ENCODE data around the gene TMTC3. TPM values are rescaled to one million over a fixed set of nuclear protein-coding genes. Genes with fewer than 3 reads are reported as not detected.

The TMTC3 gene
- total and polyA plus RNA-seq, 4 donors = 3.0 to 28.2 (median 6.3) TPM

GRCh38 chr12:88228720-88229119 lies 86.6 kb downstream of the TMTC3 start (continued):
- TF ChIP-seq MAX (IDR thresholded peaks at IDR 0.05) (no peak), NR2F2 (IDR thresholded peaks at IDR 0.05) (no peak), TAF1 (conservative IDR thresholded peaks at IDR 0.05) (no peak)

- no peak for DNase-seq (ENCODE audit: low spot score)
- TF ChIP-seq SP1 (IDR thresholded peaks at IDR 0.05) = no peak
- no peak for TF ChIP-seq CTCF (IDR thresholded peaks at IDR 0.05; ENCODE audit: low read depth, low read length, missing input control)
- TF ChIP-seq FOXA2 (IDR thresholded peaks at IDR 0.05) = no peak
- TF ChIP-seq ZBTB33 (IDR thresholded peaks at IDR 0.05) = no peak
- TF ChIP-seq HNF4A (conservative IDR thresholded peaks at IDR 0.05) = no peak
- no peak for TF ChIP-seq REST (IDR thresholded peaks at IDR 0.05)
- no peak for TF ChIP-seq TAF1 (conservative IDR thresholded peaks at IDR 0.05)
- no peak for TF ChIP-seq RAD21 (IDR thresholded peaks at IDR 0.05)
- TF ChIP-seq ATF3 (IDR thresholded peaks at IDR 0.05) = no peak
- no peak for TF ChIP-seq MAX (IDR thresholded peaks at IDR 0.05)
- no peak for TF ChIP-seq RXRA (IDR thresholded peaks at IDR 0.05)
- TF ChIP-seq JUND (IDR thresholded peaks at IDR 0.05) = no peak
- TF ChIP-seq FOXA1 (IDR thresholded peaks at IDR 0.05) = no peak
- no peak for TF ChIP-seq GABPA (IDR thresholded peaks at IDR 0.05 in 1 of 2, conservative IDR thresholded peaks at IDR 0.05 in 1 of 2)
- TF ChIP-seq YY1 (IDR thresholded peaks at IDR 0.05) = no peak
- no peak for TF ChIP-seq NR2F2 (IDR thresholded peaks at IDR 0.05)
- TF ChIP-seq EGR1 (IDR thresholded peaks at IDR 0.05; ENCODE audit: low read depth in 2 of 2) = no peak
- no peak for TF ChIP-seq HNF4G (IDR thresholded peaks at IDR 0.05)
- Histone ChIP-seq H3K27ac (ENCODE audit: low read depth in 1 of 2, low read length in 2 of 2) (no peak overlapping the region), H3K36me3 (ENCODE audit: control insufficient read depth in 4 of 4, insufficient read depth in 3 of 4, low read depth in 1 of 4, low read length in 3 of 4) (no peaks in the 10 kb centered on the region), H3K4me1 (ENCODE audit: control insufficient read depth in 4 of 4, insufficient read depth in 4 of 4, low read length in 3 of 4) (no peaks in the 10 kb centered on the region), H3K9me3 (ENCODE audit: control insufficient read depth in 4 of 4, low read length in 3 of 4) (no peaks in the 10 kb centered on the region), H3K4me3 (ENCODE audit: low read depth in 1 of 3, low read length in 3 of 3) (no peak overlapping the region), H3K27me3 (ENCODE audit: control insufficient read depth in 4 of 4, insufficient read depth in 4 of 4, low read length in 3 of 4) (no peaks in the 10 kb centered on the region), H3K9ac (ENCODE audit: low read depth in 1 of 2, low read length in 2 of 2) (no peak overlapping the region)
- WGBS = 89% methylated on average over 2 of the region's 2 CpGs
These were observed 88.2 kb downstream of the TMTC3 start for GRCh38 chr12:88230271-88230670.

All from liver (tissue), 9 donors.